ENCODE data around the gene COL4A1. TPM values are rescaled to one million over a fixed set of nuclear protein-coding genes. Genes with fewer than 3 reads are reported as not detected.

COL4A1 gene
- total RNA-seq, 1 experiment from 2014 or later: 99.9 TPM

DNA sequence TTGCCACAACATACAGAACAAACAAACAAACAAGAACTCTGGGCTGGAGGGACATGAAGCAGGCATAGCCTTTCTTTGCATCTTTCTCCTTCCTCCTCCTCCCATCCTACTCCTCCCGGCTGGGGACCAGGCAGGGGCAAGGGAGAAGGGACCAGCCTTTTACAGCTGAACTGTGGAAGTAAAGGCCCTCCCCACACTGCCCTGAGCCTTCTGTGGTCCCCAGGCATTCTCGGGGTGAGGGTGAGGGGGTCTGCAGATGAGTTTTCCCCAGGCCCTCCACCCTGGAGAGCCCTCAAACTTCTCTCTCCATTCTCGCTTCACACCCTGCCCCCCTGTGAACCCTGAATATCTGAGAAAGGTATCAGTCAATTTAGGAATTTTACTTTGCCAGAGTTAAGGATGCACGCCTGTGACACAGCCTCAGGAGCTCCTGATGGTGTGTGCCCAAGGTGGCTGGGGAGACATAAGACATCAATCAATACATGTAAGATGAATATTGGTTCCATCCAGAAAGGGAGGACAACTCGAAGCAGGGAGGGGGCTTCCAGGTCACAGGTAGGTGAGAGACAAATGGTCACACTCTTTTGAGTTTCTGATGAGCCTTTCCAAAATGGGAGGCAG is 170.9 kb downstream of the COL4A1 start:
- DNase-seq (ENCODE audit: low read depth): no peak

DNA sequence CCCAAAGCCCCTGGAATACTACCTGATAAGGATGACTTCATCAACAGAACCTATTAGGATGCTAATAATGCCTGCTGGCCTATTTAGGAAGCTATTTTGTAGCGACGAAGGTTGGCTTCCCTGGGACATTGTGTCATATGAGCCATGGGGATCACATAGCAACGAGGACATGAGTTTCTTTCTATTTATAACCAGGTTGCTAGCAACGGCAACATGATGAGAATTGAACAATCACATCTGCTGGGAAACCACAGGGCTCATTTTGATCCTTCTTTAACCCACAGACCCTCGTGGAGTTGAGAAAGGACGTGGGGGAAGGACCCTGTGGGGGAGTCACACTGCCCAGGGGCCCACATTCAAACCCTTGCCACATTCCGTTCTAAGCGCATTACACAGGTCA is 172.2 kb downstream of the COL4A1 start:
- no peak for DNase-seq (ENCODE audit: low read depth)

DNA sequence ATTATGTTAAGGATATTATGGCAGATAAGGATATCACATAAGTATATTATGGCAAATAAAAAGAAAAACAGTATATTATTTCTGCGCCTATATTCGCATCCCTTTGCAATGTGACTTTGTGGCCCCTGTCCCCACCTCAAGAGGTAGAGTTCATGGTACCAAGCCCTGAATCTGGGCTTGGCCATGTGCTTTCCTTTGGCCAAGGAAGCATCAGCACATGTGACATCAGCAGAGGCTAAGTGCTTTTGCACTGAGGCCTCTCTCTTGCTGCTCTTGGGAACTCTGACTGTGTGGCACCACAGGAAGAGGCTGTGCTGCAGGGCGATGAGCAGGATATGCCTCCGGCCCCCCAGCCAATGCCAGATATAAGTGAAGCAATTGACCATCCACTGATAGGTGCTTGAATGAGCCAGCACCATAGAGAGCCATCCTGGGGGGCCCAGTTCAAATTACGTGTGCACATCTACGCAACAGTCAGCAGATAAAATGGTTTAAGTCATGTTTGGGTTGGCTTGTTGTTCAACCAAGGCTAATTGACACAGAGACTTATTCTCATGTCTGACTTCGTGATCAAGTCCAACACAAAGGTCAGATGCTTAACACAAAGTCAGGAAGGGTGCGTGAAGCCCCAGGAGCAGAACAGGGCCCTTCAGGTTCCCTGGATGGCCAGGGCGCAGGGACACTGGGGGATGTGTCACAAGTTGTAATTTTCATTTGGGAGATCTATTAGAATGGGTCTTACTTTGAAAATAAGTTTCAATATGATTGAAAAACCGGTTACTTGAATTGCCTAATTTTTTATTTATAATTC is 173.3 kb downstream of the COL4A1 start:
- no peak for DNase-seq (ENCODE audit: low read depth)

DNA sequence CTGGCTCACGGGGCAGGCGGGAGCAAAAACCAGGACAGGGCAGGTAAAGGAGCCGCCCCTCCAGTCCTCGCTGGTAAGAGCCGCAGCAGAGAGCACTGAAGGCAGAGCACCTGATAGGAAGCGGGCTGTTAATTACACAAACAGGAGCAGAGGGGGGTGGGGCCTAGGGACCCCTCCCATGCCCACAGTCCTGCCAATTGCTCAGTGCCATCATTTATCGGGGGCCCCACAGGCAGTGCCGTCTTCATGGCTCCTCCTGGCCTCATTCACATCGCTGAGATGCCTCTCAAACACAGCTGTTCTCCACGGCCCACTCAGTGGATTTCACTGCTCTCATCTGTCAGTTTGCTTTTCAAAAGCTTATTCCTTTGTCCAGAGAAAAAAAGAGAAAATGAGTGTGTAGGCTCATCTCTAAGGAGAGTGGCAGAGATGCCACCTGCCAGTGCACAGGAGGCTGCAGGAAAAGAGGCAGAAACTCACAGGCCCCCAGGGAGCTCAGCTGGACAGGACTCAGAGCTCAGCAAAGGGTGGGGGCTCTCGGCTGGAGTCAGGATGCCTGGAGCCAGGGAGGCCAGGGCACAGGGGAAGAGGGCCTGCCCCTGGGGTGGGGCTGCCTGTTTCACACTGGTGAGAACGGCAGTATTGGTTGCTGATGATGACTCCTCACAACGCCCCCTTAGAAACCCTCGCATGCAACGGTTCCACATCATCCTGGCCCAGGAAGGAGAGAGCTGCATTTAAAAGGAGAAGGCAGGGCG is 174.6 kb downstream of the COL4A1 start:
- DNase-seq (ENCODE audit: low read depth): no peak

DNA sequence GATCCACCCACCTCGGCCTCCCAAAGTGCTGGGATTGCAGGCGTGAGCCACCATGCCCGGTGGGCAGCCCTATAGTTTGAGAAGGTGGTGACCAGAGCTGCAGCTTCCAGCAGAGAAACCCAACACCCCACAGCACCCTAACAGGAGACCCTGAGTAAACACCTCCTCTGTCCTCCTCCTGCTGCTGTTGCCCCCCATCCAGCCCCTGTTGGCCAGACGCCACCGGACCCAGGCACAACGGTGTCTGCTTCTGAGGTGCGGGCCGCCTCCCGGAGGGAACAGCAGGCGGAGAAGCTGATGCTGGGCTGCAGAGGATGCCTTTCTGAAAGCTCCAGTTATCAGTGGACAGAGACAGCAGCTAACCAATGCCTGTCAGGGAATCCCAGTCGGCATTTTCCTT is 175.5 kb downstream of the COL4A1 start:
- DNase-seq (ENCODE audit: low read depth): no peak

DNA sequence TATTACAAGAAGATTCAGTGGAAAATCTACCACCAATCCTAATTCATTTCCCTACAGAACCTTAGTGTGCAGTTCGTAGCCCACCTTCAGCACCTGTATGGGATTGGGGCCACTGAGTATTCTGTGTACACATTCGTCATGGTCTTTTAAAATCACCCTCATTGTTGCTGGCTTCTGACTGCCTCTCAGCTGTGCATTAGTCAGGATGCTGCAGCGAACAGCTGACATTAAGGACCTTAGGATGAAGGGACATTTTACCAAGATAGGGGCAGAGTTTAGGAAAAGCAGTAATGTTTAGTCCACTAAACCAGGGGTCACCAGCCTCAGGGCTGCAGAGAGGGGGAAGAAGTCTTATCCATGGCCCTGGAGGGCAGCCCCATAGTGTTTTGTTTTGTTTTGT is 176.5 kb downstream of the COL4A1 start:
- DNase-seq (ENCODE audit: low read depth): no peak

DNA sequence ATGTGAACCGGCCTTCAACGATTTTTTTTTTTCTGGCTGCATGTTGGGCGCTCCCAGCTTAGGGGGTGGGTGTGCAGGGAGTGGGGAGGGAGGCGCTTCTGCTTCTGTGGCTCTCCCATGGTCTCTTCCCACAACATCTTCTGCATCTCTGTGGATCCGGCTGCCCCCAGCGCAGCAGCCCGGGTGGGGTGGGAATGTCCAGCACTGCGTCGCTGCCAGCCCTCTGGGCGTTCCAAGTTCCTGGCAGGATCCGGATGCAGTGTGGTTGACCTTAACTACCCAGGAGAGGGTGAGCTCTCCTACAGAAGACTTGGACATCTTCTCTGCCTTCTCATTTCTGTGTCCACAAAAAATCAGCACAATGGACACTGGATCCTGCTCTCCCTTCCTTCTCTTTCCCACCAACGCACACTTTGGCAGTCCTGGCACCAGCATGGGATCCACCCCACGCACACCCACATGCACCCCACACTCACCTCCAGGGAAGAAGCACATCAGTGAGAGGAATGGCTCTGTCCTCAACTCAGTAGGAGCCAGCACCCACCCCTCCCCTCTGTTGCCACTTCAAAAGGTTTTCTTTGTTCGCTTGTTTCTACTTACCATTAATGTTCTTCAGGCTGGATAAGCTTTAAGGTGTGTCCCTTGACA is 177.3 kb downstream of the COL4A1 start:
- DNase-seq (ENCODE audit: low read depth): no peak

DNA sequence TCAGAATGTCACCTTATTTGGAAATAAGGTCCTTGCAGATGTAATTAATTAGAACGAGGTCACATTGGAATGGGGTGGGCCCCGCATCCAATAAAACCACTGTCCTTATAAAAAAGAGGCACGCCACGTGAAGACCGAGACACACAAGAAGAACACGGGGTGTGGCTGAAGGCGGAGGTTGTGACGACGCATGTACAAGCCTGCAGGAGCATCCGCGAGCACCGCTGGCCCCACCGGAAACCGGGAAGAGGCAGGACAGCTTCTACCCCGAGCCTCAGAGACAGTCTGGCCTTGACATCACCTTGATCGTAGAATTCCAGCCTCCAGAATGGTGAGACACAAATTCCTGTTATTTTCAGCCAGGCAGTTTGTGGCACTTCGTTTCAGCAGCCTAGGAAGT is 177.9 kb downstream of the COL4A1 start:
- no peak for DNase-seq (ENCODE audit: low read depth)

DNA sequence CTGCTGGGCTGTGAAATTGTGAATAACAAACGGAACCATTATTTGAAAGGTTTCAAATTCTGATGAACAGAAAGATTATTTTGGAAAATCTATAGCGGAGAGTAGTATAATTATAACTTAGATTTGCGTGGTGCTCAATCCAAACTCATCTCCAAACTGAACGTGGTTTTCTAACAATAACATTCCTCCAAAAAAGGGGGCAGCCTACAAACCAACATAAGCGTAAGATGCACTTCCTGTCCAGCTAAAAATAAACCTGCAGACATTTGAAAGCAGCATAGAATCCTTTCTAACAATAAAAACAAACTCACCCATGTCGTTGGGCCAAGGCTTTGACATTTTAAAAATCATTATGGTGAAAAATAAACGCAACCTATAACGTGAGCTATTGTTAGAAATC is 178.4 kb downstream of the COL4A1 start:
- DNase-seq (ENCODE audit: low read depth): peak; percentile 32

DNA sequence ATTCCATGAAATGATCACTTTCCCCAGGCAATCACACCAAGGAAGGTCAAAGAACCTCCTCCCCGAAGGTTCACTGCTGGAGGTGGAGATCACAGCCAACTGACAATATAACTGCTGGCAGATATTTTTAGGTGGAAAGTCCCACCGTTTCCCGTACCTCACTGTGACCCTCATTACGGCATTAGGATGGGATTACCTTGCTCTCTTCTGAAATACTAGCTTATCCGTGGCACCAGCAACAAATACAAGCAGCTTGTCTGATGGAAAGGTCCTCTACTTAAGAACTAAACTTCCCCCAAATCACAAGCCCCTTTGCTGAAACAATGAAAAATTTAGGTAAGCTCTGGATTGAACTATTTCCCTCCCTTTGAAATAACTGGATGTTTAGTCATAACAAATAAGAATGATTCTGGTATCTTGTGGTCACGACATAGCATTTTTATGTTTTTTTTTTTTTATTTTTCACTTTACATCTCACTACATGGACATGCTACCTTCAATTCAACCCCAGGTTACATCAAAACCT is 178.9 kb downstream of the COL4A1 start:
- DNase-seq (ENCODE audit: low read depth): peak; percentile 62

DNA sequence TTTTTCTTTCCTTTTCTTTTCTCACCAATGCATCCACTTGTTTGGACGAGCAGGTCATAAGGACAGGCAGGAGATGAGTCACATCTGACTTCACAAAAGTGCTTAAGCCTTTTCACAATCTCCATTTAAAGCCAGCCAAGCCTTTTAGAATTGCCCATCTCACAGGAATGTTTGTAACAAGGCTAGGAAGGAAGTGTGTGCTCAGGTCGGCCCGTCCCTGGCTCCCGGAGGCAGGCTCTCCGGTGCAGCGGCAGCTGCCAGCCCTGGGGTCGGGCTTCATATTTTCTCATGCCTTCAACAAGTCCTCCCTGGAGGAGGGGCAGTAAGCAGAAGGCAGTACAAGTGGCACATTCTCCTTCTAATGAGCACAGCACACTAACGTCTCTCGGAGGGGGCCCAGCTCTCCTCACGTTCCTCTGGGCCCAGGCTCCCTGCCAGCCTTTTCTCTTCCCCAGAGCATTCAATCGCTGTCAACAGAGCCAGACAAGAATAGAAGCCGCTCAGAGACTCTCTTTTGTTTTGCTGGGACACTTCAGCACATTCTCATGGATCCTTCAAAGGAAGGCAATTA is 180.5 kb downstream of the COL4A1 start:
- DNase-seq (ENCODE audit: low read depth): peak; percentile 96

DNA sequence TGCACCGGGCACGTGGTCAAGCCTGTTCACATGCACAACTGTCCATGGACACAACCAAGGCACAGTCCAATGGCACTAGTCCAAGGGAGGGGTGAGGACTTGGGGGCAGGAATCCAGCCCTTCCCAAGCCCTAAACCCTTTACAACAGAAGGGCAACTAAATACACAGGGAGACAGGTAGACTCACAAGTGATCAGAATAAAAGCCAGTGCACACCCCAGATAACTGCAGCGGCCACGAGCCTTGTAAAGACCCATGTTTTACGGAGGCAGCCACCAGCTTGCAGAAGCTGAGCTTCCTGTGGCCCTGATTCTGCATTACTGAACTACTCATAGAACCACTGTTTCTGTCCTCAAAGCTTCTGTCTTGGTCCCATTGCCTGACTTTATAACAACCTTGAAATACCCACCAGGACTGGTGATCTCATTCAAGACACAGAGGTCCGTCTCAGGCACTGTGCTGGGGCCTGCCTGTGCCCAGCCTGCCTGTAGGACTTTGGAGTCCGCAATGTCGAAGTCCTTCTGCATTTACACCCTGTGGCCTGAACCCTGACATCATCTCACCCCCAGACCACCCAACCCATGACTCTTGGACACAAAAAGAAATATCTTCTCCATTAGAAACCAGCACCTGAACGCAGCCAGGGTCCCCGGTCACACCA is 181.2 kb downstream of the COL4A1 start:
- no peak for DNase-seq (ENCODE audit: low read depth)

DNA sequence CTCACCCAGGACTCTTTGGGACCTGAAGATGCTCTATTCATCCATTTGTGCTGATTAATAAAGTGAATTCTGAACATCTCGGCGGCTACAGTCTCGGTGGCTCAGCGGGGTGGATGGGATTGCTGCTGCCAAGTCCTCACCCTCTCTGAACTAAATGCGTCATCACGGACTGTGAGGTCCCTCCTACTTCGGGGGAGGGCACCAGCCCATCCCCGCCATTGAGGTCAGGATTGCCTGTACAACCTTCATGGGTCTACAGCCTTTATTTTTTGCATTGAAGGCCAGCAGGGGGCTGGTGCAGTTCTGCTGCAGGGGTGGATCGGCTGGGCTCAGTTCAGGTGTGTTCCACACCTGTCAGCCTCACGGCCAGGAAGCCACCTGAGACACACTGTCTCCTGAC is 181.8 kb downstream of the COL4A1 start:
- DNase-seq (ENCODE audit: low read depth): no peak

DNA sequence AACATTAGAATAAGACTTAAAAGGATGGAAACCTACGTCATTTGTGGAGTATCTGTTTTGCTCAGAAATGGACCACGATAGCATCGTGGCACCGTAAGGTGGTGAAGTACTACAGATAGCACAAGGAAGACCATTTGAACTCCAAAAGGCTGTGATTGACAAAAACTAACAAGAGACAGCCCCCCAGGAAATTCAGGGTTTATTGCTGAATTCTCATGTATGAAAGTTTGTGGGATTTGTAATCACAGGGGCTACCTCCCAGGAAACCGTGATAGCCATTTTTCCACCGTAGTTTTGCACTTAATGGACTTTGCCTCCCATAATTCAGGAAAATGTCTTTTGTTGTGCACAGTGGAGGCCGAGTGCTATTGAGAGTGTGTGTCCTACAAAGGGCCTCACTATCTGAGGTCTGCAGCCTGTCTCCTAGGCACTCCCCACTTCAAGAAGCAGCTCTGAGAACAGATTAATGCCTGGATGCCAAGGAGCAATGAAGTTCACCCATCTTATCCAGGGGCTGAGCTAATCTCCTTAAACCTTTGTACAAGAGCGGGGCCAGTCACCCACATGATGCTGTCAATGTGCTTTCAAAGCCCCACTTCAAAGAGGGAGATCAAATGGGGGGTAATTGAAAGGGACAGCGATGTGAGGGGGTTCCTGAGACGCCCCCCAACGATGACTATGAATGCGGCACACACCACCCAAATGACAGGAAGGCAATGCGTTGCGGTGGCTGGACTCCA is 182.6 kb downstream of the COL4A1 start:
- no peak for DNase-seq (ENCODE audit: low read depth)

DNA sequence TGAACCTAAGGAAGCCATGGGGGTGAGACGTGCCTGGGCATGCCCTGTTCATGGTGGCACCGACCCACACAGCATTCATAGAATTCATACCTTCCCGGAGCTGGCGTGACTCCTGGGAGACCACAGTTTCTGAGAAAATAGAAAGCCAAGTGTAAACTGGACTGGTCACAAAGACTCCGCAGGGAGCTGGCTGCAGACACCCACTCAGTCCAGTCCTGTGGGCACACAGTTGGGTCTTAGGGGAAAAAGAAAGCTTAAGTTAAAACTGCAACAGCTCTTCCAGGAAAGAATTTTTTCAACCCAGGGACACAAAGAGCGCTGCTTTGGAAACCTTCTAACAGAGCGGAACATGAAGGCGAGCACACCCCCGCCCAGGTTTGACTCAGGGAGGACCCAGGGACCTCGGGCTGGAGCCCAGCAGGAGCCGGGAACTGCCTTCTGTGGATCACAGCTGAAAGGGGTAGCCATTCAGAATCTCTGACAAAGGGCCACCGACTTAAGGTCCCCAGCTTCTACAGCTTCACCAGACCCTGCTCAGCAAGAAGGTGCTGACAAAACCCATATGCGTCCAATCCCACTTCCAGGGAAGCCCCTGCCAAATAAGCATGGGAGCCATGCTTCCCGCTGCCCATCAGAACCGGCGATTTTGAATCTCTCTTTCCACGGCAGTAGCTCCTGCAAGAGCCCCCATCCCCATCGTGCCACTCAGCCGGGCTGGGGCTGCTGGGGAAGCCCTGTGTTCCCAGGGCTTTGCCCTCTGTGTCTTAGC is 183.7 kb downstream of the COL4A1 start:
- DNase-seq (ENCODE audit: low read depth): no peak

DNA sequence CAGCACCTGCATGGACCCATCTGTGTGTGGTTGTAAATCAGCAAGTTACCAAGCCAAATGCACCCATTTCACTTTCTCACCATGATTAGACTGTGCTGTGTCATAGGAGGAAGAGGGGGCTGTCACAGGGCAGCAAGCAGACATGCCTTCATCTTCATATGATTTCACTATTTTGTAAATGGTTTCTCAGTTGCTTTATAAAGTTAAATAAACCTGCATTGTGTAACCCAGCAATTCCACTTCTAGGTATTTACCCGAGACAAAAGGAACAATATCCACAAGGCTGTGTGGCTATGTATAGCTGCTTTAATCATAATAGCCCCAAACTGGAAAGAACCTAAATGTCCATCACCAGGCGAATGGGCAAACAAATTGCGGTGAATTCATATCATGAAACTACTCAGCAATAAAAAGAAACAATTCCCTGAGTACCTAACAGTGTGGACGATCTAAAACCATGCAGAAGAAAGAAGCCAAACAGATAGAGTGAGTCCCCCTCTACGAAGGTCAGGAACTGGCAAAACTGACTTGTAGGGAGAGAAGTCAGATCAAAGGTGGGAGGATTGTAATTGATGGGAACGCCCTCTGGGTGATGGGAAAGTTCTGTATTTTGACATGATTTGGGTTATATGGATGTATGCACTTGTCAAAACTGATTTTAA is 185.4 kb downstream of the COL4A1 start:
- no peak for DNase-seq (ENCODE audit: low read depth)

DNA sequence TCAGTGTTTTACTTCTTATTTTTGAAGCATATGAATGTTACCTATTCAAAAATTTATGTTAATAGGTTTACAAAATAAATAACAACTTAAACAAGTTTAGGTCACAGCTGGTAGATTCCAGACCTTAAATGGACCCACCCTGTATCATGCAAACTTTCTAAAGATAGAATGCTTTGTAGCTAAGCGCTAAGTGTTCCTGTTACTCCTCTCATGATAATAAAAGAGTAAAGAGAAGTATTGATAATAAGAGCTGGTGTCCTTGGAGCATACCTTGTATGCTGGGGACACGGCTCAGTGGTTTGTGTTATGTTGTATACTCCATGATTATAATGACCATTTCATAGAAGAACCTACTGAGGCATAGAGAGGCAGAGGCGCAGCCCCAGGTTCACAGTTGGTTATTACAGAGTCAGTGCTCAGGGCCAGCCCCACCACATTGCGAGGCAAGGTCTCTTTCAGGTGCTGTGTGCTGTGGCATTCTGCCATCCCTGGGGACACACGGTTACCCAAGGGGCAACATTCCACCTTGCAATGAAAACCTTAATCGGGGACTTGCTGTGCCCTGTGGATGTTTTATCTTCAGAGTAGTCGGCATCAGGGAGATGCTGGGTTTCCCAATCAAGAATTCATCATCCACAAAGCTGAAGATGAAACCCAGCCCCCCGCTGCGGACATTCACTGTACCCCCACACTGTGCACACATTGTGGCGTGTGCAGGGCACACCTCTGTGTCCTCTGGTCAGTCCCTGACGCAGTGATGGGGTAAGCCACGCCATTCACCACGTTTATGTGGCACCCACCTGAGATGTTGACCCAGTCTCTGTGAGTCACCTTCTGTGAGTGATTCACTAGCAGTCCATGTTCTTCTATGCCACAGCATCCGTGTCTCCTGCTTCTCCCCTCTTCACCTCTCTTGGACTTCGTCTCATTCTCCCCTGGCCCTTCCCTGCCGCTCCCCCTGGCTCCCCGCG is 186.7 kb downstream of the COL4A1 start:
- peak; percentile 48 for DNase-seq (ENCODE audit: low read depth)

DNA sequence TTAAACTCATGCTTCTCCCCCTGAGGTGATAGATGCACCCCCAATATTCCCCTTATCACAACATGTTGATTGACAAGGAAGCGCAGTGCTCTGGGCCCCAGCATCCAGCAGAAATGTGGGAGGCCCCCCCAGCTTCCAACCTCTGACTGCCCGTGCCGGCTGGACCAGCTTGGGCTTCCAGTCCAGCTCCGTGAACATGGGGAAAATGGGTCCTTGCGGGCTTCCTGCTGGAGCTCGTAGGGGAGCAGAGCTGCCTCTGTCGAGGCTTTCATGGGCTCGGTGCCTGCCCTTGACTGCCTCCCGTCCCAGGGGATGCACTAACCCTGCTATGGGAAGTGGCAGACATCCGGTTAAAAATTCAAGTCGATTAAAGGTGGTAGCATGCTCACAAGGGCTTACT is 188.9 kb downstream of the COL4A1 start:
- no peak for DNase-seq (ENCODE audit: low read depth)
